ENCODE results near the gene MTF1.
A peak's percentile ranks its signal among the peaks of the same experiment; 100 is the strongest.

Gene MTF1

DNA sequence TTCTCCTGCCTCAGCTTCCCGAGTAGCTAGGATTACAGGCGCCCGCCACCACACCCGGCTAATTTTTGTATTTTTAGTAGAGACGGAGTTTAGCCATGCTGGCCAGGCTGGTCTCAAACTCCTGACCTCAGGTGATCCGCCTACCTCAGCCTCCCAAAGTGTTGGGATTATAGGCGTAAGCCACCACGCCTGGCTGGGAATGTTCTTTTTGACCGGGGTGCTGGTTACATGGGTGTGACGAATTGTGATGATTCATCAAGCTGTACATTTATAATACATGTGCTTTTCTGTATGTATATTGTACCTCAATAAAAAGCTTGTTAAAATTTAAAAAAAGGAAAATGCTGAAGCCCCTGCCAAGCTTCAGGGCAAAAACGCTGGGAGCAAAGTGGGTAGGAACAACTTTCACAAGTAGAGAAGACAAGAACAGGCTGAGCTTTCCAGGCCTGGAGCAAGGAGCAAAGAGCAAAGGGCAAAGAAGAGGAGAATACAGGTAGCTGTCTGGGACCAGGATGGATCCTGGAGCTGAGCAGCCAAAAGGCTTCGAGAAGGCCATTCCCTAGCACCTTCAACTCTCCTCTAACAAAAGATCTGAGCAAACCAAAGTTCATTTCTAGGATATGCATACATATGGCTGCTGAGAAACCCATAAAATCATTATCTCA lies 30.9 kb downstream of the MTF1 start:
- no peak for DNase-seq

DNA sequence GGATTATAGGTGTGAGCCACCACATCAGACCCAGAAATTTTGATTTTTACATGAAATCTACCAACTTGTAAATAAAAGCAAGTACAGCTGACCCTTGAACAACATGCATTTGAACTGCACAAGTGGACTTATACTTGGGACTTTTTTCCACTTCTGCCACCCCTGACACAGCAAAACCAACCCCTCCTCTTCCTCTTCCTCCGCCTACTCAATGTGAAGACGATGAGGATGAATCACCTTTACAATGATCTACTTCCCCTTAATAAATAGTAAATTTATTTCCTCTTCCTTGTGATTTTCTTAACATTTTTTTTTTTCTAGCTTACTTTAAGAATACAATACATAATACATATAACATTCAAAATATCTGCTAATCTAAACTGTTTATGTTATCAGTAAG lies 33.9 kb downstream of the MTF1 start:
- DNase-seq = no peak

DNA sequence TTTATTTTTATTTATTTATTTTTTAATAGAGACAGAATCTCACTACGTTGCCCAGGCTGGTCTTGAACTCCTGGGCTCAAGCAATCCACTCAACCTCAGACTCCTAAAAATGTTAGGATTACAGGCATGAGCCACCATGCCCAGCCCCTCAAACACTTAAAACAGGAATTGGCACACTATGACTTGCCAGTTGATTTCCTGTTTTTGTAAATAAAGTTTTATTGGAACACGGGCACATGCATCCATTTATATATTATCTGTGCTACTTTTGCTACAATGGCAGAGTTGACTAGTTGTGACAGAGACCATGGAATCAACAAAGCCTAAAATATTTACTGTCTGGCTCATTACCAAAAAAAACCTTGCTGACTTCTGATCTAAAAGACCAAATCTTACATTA lies 35.4 kb downstream of the MTF1 start:
- DNase-seq = no peak

DNA sequence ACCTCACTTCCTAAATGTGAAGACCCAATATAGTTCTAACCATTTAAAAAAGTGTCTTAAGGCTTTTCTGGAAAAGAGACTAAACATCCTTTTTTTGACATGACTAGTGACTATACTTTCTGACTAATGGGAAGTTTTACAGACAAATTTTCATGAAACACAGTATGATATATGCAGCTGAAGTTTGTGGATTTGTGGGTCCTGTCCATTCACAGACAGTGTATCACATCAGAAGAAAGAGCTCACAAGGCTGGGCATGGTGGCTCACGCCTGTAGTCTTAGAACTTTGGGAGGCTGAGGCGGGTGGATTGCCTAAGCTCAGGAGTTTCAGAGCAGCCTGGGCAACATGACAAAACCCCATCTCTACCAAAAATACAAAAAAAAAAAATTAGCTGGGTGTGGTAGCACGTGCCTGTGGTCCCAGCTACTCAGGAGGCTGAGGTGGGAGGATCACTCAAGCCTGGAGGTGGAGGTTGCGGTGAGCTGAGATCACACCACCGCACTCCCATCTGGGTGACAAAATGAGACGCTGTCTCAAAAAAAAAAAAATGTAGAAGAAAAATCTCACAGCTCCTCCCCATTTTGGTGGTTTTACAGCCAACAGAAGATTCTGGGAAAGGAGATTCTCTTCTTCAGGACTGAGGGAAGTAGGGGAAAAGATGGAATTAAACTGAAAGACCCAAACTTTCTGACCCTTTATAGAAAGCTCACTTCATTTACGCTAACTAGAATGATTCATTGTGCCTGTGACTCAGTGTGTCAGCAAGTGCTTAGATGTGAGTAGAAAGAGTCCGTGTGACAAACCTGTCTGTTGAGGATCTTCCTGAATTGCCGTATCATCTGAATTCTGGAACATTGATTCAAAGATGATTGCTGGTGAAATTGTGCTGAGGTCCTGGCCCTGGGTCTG lies 36.2 kb downstream of the MTF1 start:
- DNase-seq = no peak

DNA sequence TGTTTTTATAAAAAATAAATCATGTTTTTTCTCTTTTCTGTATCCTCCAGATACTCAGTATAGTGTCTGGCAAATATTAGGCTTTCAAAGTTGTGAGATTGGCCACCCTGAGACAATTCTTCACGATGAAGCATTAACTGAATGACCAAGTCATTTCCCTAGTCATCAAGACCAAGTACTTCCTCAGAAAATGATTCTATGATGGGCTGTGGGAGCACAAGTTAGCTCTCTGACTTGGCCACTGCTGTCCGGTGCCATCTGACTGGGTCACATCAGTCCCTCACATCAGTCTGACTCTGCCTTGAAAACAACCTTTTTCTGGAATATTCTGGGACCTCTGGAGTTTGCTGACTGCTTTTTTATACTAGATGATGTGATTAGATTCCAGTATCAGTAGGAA lies 37.9 kb downstream of the MTF1 start:
- no peak for DNase-seq

DNA sequence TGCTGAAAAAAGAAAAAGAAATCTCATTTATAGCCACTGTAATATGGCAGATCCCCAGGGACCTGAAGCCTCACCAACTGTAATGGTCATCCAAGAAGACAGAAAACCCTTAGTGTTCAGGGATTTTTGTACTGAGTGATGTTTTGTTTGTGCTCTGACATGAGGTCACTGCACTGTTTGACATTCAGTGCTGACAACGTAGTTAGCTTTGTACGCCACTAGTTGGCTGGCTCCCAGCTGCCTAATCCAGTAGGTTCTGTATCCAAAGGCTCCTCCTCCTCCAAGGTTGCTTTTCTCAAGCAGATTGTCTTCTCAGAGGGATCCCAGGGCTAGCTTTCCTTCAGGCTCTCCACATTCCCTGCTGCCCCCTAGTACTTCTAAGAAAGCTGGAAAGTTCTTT lies 41.9 kb downstream of the MTF1 start:
- no peak for DNase-seq

DNA sequence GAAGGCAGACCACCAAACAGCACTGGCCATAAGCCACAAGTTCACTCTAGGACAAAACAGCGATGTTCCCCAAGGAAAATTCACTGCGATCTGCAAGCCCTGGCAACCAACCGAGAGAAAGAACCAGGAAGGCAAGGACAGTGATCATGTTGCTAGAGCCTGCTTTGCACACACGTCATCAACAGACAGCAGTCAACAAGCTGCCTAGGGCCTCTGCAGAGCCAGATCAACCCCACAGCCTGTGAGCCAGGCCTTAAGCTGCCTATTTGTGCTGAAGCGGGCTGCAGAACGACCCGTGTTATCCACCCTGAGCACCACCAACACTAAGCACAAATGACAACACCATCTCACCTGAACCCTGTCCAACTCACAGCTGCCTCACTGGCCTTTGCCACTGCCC lies 45.1 kb downstream of the MTF1 start:
- DNase-seq = no peak

DNA sequence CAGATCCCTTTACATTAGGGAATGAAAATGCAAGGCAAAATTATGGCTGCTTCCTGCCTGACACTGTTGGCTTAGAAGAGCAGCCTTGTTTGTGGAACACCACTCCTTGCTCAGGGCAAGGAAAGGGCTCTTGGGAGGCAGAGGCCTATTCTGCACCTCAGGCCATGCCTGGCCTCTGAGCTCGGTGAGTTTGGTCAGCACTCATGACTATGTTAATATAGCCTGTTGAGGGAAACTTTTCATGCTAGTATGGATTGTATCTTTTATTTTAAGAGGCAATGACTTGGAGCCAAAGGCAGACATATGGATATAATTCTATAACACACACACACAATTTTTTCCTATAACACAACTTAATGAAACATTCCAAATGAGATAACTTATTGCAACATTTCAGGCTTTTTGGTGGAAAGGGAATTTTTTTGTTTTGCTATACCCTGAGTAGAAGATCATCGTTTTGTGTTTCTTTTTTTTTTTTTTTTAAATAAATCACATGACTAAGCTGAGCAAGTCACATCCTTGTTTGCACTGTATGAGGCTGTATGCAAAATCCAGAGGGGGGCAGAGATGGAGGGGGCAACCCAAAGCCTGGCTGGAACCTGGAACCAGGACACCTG lies 45.8 kb downstream of the MTF1 start:
- no peak for DNase-seq

DNA sequence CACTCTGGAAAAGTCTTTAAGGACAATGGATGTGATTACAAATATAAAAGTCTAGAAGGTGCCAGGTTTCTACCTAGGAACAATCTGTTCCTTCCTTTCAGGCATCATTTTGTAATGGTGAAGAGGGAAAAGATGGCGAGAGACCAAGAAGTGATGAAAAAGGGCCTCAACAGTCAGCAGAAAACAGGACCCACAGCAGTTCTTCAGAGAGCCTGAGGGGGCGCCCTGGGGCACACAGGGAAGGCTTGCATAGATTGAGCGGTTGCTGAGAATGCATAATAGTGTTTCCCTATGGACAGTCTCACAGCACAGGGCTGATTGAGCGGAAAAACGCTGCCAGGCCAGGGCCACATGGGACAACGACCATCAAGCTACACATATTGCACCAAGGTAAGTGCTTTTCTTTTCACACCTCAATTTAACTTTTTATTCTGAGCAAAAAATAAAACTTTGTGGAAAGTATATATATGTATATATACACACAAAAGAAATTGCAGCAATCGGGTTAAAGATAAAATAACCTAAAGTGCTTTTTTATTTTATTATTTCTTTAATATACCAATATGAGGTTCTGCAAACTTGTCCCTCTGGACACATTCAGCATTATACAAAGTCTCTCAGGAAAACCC lies 48.3 kb downstream of the MTF1 start:
- DNase-seq = peak; percentile 31

DNA sequence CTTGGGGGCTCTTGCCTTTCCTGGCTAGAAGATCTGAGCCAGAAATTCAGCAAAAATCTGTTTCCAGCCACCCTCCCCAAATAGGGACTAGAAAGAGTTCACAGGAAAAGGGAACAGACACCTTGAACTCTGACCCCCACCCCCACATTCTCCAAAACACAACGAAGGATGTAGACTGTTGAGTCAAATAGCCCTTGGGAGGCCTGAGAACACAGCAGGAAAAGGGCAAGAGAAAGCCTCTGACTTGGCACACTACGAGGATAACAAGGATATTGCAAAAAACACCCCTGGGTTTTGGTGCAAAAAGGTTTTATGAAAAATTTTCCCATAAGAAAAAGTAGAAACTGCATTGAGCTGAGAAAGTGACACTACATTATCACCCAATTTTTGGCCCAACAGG lies 49.5 kb downstream of the MTF1 start:
- no peak for DNase-seq

DNA sequence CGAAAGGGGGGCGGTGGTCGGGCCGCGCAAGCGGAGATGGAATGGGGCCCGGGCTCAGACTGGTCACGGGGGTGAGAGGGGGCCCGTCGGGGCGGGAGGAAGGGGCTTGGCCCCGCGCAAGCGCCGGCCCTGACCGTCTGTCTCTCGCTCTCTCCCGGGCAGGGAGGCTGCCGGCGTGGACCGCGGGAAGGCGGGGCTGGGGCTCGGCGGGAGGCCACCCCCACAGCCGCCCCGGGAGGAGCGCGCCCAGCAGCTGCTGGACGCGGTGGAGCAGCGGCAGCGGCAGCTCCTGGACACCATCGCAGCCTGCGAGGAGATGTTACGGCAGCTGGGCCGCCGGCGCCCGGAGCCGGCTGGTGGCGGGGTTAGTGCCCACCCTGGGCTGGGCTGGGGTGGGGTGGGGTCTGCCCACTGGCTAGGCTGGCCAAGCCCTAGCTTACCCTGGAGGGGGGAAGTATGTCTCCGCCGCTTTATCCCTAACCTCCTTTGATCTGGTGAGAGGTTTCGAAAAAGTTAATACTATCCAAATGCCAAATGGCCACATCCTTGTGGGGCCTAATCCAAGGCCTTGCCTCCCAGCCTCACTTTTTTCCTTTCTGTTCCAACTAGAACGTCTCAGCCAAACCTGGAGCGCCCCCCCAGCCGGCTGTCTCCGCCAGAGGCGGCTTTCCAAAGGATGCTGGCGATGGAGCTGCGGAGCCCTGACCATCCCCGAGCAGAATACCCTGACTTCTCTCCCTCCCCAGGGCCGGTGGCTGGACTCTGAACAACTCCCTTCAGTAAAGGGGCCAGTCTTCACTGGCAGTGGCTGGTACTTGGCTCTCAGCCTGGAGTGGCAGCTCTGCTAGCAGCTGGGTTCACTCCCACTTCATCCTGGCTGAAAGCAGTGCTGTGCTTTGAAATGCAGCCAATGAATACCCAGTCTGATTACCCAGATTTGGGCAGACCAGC lies 50.7 kb downstream of the MTF1 start:
- DNase-seq = no peak

DNA sequence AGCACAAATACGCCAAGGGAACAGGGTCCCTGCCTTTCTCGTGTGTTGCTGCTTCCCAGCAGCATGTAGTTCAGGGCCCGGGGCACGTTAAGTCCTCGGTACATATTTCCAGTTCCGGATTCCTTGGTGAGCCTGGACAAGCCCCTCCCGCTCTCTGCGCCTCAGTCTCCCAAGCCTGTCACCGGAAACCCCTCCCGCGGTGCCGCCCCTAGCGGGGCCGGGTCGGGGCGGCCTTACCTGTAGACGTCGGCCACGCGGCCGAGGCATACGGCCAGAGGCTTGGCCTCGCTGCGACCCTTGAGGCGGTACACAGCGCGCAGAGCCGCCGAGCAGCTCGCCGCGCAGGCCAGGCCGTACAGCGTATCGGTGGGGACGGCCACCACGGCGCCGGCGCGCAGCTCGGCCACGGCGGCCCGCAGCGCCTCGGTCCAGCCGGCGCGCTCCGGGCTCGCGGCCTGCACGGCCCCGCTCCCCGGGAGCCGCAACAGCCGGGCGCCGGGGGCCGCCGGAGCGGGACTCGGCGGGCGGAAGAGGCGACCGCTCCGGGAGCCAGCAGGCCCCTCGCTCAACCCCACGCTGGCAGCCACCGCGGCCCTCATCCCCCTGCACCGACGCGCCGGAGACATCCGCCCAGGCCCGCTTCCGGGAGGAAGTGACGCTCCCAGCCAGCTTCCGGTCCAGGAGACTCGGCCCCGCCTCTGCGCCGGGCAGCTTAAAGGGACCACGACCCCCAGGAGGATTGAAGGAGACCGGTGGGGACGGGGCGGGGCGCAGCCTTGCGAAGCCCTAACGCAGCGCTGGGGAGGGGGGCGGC lies 51.6 kb downstream of the MTF1 start, which contains the start of the genes C1orf122 and YRDC:
Gene C1orf122, plus strand, starts transcription at position 236 of the 814 bp plus-strand sequence. CDS start 615 bp downstream, outside the sequence.
Gene YRDC, minus strand, starts transcription at position 654 of the 814 bp plus-strand sequence. Its CDS starts 28 bp downstream, at position 626.
- DNase-seq = peak; percentile 82

DNA sequence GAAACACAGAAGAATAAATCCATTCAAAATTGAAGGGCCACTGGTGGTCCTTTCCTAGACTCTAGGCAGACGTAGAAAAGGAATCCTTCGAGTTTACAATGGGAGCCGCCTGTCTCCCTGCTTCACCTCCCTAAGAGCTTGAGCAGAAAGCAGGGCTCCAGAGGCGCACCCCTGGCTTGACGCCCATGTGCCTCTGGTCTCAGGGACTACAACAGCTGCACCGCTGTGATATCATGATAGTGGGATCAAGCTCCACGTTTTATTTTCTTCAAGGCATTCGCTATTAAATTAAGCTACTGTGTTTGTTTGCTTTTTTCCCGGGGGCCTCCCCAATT lies 52.2 kb downstream of the MTF1 start:
- DNase-seq = no peak

DNA sequence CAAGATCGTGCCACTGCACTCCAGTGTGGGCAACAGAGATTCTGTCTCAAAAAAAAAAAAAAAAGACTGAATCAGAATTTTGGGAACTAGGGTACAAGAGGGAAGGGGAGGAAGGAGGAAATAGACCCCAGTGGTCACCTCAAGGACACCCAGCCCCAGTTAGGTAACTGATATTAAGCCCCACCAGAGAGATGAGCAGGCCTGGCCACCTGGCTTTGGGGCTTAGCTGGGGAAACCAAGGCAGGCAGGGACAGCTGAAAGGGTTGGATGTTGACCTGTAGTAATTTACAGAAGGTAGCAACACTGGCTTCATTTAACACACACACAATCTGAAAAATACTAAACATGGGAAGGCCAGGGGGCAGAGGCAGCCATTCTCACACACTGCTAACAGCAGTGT lies 57.0 kb downstream of the MTF1 start:
- DNase-seq = no peak

DNA sequence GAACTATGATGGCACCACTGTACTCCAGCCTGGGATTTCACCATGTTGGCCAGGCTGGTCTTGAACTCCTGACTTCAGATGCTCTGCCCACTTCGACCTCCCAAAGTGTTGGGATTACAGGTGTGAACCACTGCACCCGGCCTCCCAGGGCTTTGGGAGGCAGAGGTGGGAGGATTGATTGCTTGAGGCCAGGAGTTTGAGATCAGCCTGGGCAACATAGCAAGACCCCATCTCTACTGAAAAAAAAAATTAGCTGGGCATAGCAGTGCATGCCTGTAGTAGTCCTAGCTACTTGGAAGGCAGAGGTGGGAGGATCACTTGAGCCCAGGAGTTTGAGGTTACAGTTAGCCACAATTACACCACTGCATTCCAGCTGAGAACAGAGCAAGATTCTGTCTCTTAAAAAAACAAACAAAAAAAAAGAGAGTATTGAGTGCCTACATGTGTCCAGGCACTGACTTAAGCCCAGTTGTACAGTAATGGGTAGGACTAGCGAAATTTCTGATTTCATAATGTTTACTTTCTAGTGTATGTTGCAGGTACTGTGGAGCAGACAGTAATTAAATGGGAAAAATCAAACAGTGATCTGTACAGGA lies 61.5 kb downstream of the MTF1 start:
- no peak for DNase-seq

DNA sequence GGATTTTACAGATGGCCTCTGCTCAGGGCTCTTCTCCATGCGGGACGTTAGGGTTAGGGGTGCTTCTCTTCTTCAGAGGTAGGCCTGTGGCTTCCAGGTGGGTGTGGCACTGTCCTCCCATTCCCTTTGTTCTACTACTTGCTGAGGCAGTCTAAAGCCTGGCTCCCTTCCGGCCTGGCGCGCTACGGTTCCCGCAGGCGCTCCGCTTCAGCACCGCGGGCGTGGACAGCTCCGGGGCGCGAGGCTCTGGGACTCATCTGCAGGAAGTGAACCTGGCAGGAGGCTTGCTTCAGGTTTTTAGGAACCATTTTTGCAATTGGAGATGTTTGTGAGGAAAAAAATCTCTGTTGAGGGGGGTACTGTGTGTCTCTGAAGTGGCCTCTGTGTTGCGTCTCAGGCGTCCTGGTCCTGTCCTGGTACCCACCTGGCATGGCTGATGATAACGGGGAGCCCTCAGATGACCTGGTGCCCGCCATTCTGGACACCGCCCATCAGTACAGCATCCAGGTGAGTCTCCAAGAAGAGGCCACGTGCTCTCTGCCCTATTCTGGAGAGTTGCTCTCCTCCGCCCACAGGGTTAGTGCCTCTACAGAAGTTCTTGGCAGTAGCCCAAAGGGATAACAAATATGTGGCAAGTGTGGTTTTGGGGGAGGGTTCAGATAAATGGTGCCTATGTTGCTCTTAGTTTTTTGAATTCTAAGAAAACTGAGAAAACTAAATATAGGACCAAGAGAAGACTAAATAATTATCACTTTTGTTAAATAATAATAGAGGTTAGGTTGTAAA lies 63.9 kb downstream of the MTF1 start:
- DNase-seq = no peak

DNA sequence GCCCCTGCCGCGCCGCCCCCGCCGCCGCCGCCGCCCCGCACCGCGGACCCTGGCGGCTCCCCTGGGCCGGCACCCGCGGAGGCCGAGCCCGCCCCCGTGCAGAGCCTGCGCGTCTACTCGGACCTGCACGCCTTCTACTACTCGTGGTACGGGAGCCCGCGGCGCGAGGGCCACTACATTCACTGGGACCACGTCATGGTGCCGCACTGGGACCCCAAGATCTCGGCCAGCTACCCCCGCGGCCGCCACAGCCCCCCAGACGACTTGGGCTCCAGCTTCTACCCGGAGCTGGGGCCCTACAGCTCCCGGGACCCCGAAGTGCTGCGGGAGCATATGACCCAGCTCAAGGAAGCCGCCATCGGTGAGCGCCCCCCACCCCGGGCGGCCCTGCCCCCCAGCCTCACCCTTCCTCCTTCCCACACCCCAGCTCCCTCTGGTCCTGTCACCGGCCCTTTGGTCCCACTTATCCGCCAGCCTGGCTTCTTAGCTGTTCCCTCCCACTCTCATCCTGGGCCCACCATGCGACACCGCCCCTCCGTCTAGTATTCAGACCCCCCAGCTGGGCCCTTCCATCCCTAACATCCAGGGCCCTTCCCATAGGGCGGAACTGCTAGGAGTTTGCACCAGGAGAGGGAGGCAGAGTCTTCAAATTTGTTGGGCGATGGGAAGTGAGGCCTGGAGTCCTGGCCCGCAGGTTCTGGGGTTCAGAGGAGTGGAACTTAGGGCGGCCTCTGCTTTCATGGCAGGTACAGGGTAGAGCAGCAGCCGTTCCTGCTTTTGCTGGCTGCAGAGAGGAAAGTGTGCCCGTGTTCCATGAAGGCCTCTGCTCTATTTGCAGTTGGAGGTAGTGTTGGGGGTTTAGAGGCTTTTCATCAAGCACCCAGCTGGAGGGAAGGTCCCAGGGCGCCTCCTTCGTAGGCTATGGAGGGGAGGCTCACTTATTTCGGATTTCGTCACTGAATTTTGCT lies 64.7 kb downstream of the MTF1 start:
- no peak for DNase-seq

DNA sequence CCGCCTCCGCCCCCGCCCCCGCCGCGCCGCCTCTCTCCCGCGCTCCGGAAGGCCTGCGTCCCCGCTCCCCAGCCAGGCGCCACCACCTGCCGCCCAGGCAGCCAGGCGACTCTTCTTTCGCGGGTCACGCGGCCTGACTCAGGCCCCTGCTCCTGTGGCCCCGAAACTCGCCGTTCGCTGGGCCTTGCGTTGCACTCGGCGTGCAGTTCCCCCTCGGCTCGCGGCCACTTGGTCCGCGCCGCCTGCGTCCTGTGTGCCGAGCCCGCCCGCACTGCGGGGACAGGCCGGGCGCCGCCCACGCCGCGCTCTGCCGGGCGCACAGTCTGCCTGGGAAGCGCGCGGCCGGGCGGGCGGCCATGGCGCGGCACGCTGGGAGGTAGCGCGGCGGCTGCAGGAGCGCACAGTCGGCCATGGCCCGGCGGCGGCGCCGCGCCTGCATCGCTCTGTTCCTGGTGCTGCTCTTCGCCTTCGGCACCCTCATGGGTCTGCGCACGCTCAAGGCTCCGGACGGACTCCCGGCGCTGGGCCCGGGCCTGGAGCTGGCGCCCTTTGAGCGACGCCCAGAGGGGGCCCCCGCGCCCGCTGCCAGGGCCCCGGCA lies 65.5 kb downstream of the MTF1 start, which contains the start of gene MANEAL:
Gene MANEAL, plus strand, starts transcription at position 75 of the 599 bp plus-strand sequence. Its CDS starts 336 bp downstream, at position 411.
- DNase-seq = no peak

Data from effector CD8-positive, alpha-beta T cell (primary cell).